Activated T-helper 17 cell treated with anti-CD3 and anti-CD28 coated beads, Interleukin-2, amount 50 U/mL, for 72 hours (primary cell): Measurements from ENCODE around the gene EXOC6. TPM values are rescaled to one million over a fixed set of nuclear protein-coding genes. Genes with fewer than 3 reads are reported as not detected.
A peak's percentile ranks its signal among the peaks of the same experiment; 100 is the strongest.
"Not testable (repeated sequence)": the region's sequence is repeated elsewhere in the genome, so short reads cannot be mapped to it uniquely, and the experiment has no call there.

ENCODE experiments used
- ATAC-seq: fragments of 150-1000 bp; cut with Tn5 transposase; replicated peaks from 2 replicates; pipeline ENCODE4 v1.10.0; 2021; ENCODE audit warnings: mild to moderate bottlenecking, moderate library complexity
- H3K27ac Mint-ChIP-seq: one replicate; pipeline ENCODE4 v1.8.0; 2022; ENCODE audit warnings: mixed read lengths
- H3K27me3 Mint-ChIP-seq: one replicate; pipeline ENCODE4 v1.8.0; 2022; ENCODE audit warnings: mixed read lengths
- H3K36me3 Mint-ChIP-seq: one replicate; pipeline ENCODE4 v1.8.0; 2022; ENCODE audit warnings: low read depth, mild to moderate bottlenecking, mixed read lengths
- H3K4me1 Mint-ChIP-seq: one replicate; pipeline ENCODE4 v1.8.0; 2022; ENCODE audit warnings: mixed read lengths
- H3K4me3 Mint-ChIP-seq: one replicate; pipeline ENCODE4 v1.8.0; 2022; ENCODE audit warnings: mild to moderate bottlenecking, mixed read lengths
- H3K9me3 Mint-ChIP-seq: one replicate; pipeline ENCODE4 v1.8.0; 2022; ENCODE audit warnings: mixed read lengths
- total RNA-seq, 2 donors: library from RNA; stranded (reverse); gene quantifications; one replicate each; pipeline ENCODE4 v1.2.3, GENCODE V29; 2022

EXOC6 gene
- total RNA-seq, 2 donors from 2014 or later, result 9.8 to 12.1 TPM

- no peak overlapping the region for H3K27ac Mint-ChIP-seq
- peaks cover 4% of the 10 kb centered on the region for H3K4me1 Mint-ChIP-seq
- no peak overlapping the region for H3K4me3 Mint-ChIP-seq
- no peaks in the 10 kb centered on the region for H3K27me3 Mint-ChIP-seq
- peaks cover 5% of the 10 kb centered on the region for H3K9me3 Mint-ChIP-seq
- no peak for ATAC-seq
- H3K36me3 Mint-ChIP-seq, result peaks cover 26% of the 10 kb centered on the region
Observed at GRCh38 chr10:92918603-92919002, 70.3 kb downstream of the EXOC6 start.

- Mint-ChIP-seq H3K4me1 (peaks cover 4% of the 10 kb centered on the region), H3K4me3 (no peak overlapping the region), H3K36me3 (peaks cover 19% of the 10 kb centered on the region), H3K27ac (no peak overlapping the region), H3K27me3 (no peaks in the 10 kb centered on the region), H3K9me3 (peaks cover 5% of the 10 kb centered on the region)
- no peak for ATAC-seq
Observed at GRCh38 chr10:92920866-92921265, 72.5 kb downstream of the EXOC6 start.

- H3K9me3 Mint-ChIP-seq, result peaks cover 5% of the 10 kb centered on the region
- H3K4me1 Mint-ChIP-seq, result peaks cover 4% of the 10 kb centered on the region
- peaks cover 22% of the 10 kb centered on the region for H3K36me3 Mint-ChIP-seq
- no peaks in the 10 kb centered on the region for H3K27me3 Mint-ChIP-seq
- H3K27ac Mint-ChIP-seq, result no peak overlapping the region
- no peak overlapping the region for H3K4me3 Mint-ChIP-seq
- ATAC-seq, result peak; percentile 62
Observed at GRCh38 chr10:92923416-92923815, 75.1 kb downstream of the EXOC6 start.

- no peak overlapping the region for H3K4me3 Mint-ChIP-seq
- no peaks in the 10 kb centered on the region for H3K9me3 Mint-ChIP-seq
- ATAC-seq, result no peak
- H3K27me3 Mint-ChIP-seq, result no peaks in the 10 kb centered on the region
- H3K4me1 Mint-ChIP-seq, result no peaks in the 10 kb centered on the region
- no peak overlapping the region for H3K27ac Mint-ChIP-seq
- peaks cover 25% of the 10 kb centered on the region for H3K36me3 Mint-ChIP-seq
Observed at GRCh38 chr10:92929896-92930295, 81.6 kb downstream of the EXOC6 start.

GRCh38 chr10:92931597-92931996, 83.3 kb downstream of the EXOC6 start:
- H3K4me3 Mint-ChIP-seq, result no peak overlapping the region
- H3K27me3 Mint-ChIP-seq, result no peaks in the 10 kb centered on the region
- H3K27ac Mint-ChIP-seq, result no peak overlapping the region
- ATAC-seq, result no peak
- peaks cover 25% of the 10 kb centered on the region for H3K36me3 Mint-ChIP-seq
- no peaks in the 10 kb centered on the region for H3K4me1 Mint-ChIP-seq
- H3K9me3 Mint-ChIP-seq, result no peaks in the 10 kb centered on the region

- Mint-ChIP-seq H3K27ac (no peak overlapping the region), H3K4me1 (no peaks in the 10 kb centered on the region), H3K4me3 (no peak overlapping the region)
Observed at GRCh38 chr10:92937876-92938275, 89.6 kb downstream of the EXOC6 start.

GRCh38 chr10:92938841-92939240, 90.5 kb downstream of the EXOC6 start:
- Mint-ChIP-seq H3K4me1 (no peaks in the 10 kb centered on the region), H3K4me3 (no peak overlapping the region), H3K27me3 (no peaks in the 10 kb centered on the region), H3K9me3 (no peaks in the 10 kb centered on the region), H3K27ac (no peak overlapping the region), H3K36me3 (peaks cover 16% of the 10 kb centered on the region)
- ATAC-seq, result no peak

More at GRCh38 chr10:92937876-92938275, 89.6 kb downstream of the EXOC6 start:
- Mint-ChIP-seq H3K36me3 (peaks cover 7% of the 10 kb centered on the region), H3K9me3 (no peaks in the 10 kb centered on the region), H3K27me3 (no peaks in the 10 kb centered on the region)
- ATAC-seq, result no peak

GRCh38 chr10:92942226-92942625, 93.9 kb downstream of the EXOC6 start:
- ATAC-seq, result no peak
- H3K27ac Mint-ChIP-seq, result no peak overlapping the region
- no peaks in the 10 kb centered on the region for H3K9me3 Mint-ChIP-seq
- no peaks in the 10 kb centered on the region for H3K4me1 Mint-ChIP-seq
- H3K36me3 Mint-ChIP-seq, result peaks cover 40% of the 10 kb centered on the region
- no peaks in the 10 kb centered on the region for H3K27me3 Mint-ChIP-seq
- H3K4me3 Mint-ChIP-seq, result no peak overlapping the region

GRCh38 chr10:92946491-92946890, 98.2 kb downstream of the EXOC6 start:
- Mint-ChIP-seq H3K4me3 (no peak overlapping the region), H3K4me1 (no peaks in the 10 kb centered on the region), H3K9me3 (peaks cover 5% of the 10 kb centered on the region), H3K27ac (no peak overlapping the region), H3K27me3 (no peaks in the 10 kb centered on the region), H3K36me3 (peaks cover 68% of the 10 kb centered on the region)
- no peak for ATAC-seq

GRCh38 chr10:92952573-92952972, 104.3 kb downstream of the EXOC6 start:
- not testable (repeated sequence) for H3K27me3 Mint-ChIP-seq, H3K9me3 Mint-ChIP-seq, ATAC-seq, H3K27ac Mint-ChIP-seq, H3K4me3 Mint-ChIP-seq, H3K4me1 Mint-ChIP-seq
- H3K36me3 Mint-ChIP-seq, result peaks cover 53% of the 10 kb centered on the region

GRCh38 chr10:92957223-92958010, 109.1 kb downstream of the EXOC6 start:
- Mint-ChIP-seq H3K4me3 (no peak overlapping the region), H3K4me1 (no peaks in the 10 kb centered on the region), H3K27ac (no peak overlapping the region), H3K36me3 (peaks cover 34% of the 10 kb centered on the region), H3K27me3 (no peaks in the 10 kb centered on the region), H3K9me3 (no peaks in the 10 kb centered on the region)
- no peak for ATAC-seq

GRCh38 chr10:92961638-92962037, 113.3 kb downstream of the EXOC6 start:
- ATAC-seq, result no peak
- Mint-ChIP-seq H3K27ac (no peak overlapping the region), H3K4me1 (no peaks in the 10 kb centered on the region), H3K36me3 (peaks cover 14% of the 10 kb centered on the region), H3K4me3 (no peak overlapping the region), H3K9me3 (no peaks in the 10 kb centered on the region), H3K27me3 (no peaks in the 10 kb centered on the region)

GRCh38 chr10:92965314-92965713, 117.0 kb downstream of the EXOC6 start:
- Mint-ChIP-seq H3K4me3 (no peak overlapping the region), H3K4me1 (no peaks in the 10 kb centered on the region), H3K27me3 (no peaks in the 10 kb centered on the region), H3K36me3 (peaks cover 6% of the 10 kb centered on the region), H3K27ac (no peak overlapping the region), H3K9me3 (no peaks in the 10 kb centered on the region)
- no peak for ATAC-seq

GRCh38 chr10:92967641-92968040, 119.3 kb downstream of the EXOC6 start:
- Mint-ChIP-seq H3K27ac (no peak overlapping the region), H3K4me3 (no peak overlapping the region), H3K36me3 (peaks cover 23% of the 10 kb centered on the region), H3K9me3 (no peaks in the 10 kb centered on the region), H3K4me1 (no peaks in the 10 kb centered on the region), H3K27me3 (no peaks in the 10 kb centered on the region)
- ATAC-seq, result no peak

GRCh38 chr10:92969151-92969550, 120.8 kb downstream of the EXOC6 start:
- no peak overlapping the region for H3K27ac Mint-ChIP-seq
- H3K4me3 Mint-ChIP-seq, result no peak overlapping the region
- H3K9me3 Mint-ChIP-seq, result no peaks in the 10 kb centered on the region
- ATAC-seq, result no peak
- no peaks in the 10 kb centered on the region for H3K4me1 Mint-ChIP-seq
- H3K36me3 Mint-ChIP-seq, result peaks cover 31% of the 10 kb centered on the region
- no peaks in the 10 kb centered on the region for H3K27me3 Mint-ChIP-seq
